ENCODE results near the gene TNFSF4. TPM values are rescaled to one million over a fixed set of nuclear protein-coding genes. Genes with fewer than 3 reads are reported as not detected.

TNFSF4 gene
- total and polyA plus RNA-seq, 2 of the 13 experiments (the other 11 are each of a cell fraction or from before 2014, with no cell fraction given), result 2.4 to 7.9 TPM

- ATAC-seq, result no peak
- no peak for DNase-seq (ENCODE audit: low spot score)
- H3K4me1 ChIP-seq (ENCODE audit: insufficient read depth, low read length), result no peaks in the 10 kb centered on the region
- no peaks in the 10 kb centered on the region for H3K9me3 ChIP-seq (ENCODE audit: low read length)
- no peak overlapping the region for H3K4me2 ChIP-seq (ENCODE audit: low read depth, low read length)
- H3K9ac ChIP-seq (ENCODE audit: insufficient read depth, low read depth, low read length), result no peak overlapping the region
- CTCF ChIA-PET (ENCODE audit: low intra/inter-chr PET ratio, low total read pairs), result no interaction called here
- H4K20me1 ChIP-seq (ENCODE audit: insufficient read depth, low read length), result no peaks in the 10 kb centered on the region
- POLR2A ChIA-PET, result no interaction called here
- no peak for TF ChIP-seq RFX3 (CRISPR knock-in tag; IDR thresholded peaks at IDR 0.05)
- TF ChIP-seq EEA1 (CRISPR knock-in tag; IDR thresholded peaks at IDR 0.05; ENCODE audit: borderline replicate concordance), result no peak
- TF ChIP-seq TBP (CRISPR knock-in tag; IDR thresholded peaks at IDR 0.05), result no peak
- no peak for TF ChIP-seq SRSF4 (IDR thresholded peaks at IDR 0.05; ENCODE audit: low read depth, low read length, poor library complexity, severe bottlenecking)
- no peak for TF ChIP-seq ZNF776 (CRISPR knock-in tag; IDR thresholded peaks at IDR 0.05)
- no peak for TF ChIP-seq KLF13 (CRISPR knock-in tag; IDR thresholded peaks at IDR 0.05)
- TF ChIP-seq ZNF761 (CRISPR knock-in tag; conservative IDR thresholded peaks at IDR 0.05), result no peak
- no peak for TF ChIP-seq ZFP62 (CRISPR knock-in tag; IDR thresholded peaks at IDR 0.05)
- BruUV-seq (replicated peaks), result no TSS peak
- intact Hi-C loops (cut with micrococcal nuclease; ENCODE audit: unreplicated experiment), result no loop called here
- FAIRE-seq, result no peak
- in situ Hi-C loops (cut with HindIII; ENCODE audit: extremely low pct_ligation_motif_present, low pct_unique_long_range_greater_than_20kb), result no loop called here
- no peaks in the 10 kb centered on the region for H3K27me3 ChIP-seq (ENCODE audit: control insufficient read depth in 1 of 2, insufficient read depth in 2 of 2, low read length in 2 of 2)
- no peak overlapping the region for H3K27ac ChIP-seq (ENCODE audit: extremely low read length, insufficient read depth, low read length)
- no peaks in the 10 kb centered on the region for H3K36me3 ChIP-seq (replicated peaks in 1 of 2; ENCODE audit: control insufficient read depth in 1 of 2, insufficient read depth in 2 of 2, low read length in 2 of 2)
- H2AFZ ChIP-seq (ENCODE audit: low read length), result no peak overlapping the region
- no peaks in the 10 kb centered on the region for H3K79me2 ChIP-seq (ENCODE audit: insufficient read depth, low read length)
- no peak overlapping the region for H3K4me3 ChIP-seq (replicated peaks in 1 of 3; ENCODE audit: insufficient read depth in 1 of 3, low read depth in 2 of 3, low read length in 3 of 3)
Observed at GRCh38 chr1:173249349-173249748, 42.2 kb upstream of the TNFSF4 start.

GRCh38 chr1:173248247-173248940 is 41.3 kb upstream of the TNFSF4 start:
- Histone ChIP-seq H3K79me2 (ENCODE audit: insufficient read depth, low read length) (no peaks in the 10 kb centered on the region), H3K9me3 (ENCODE audit: low read length) (peaks cover 6% of the 10 kb centered on the region), H2AFZ (ENCODE audit: low read length) (no peak overlapping the region), H3K4me1 (ENCODE audit: insufficient read depth, low read length) (no peaks in the 10 kb centered on the region), H3K36me3 (replicated peaks in 1 of 2; ENCODE audit: control insufficient read depth in 1 of 2, insufficient read depth in 2 of 2, low read length in 2 of 2) (no peaks in the 10 kb centered on the region), H3K4me3 (replicated peaks in 1 of 3; ENCODE audit: insufficient read depth in 1 of 3, low read depth in 2 of 3, low read length in 3 of 3) (no peak overlapping the region), H3K4me2 (ENCODE audit: low read depth, low read length) (no peak overlapping the region), H3K9ac (ENCODE audit: insufficient read depth, low read depth, low read length) (no peak overlapping the region), H4K20me1 (ENCODE audit: insufficient read depth, low read length) (no peaks in the 10 kb centered on the region), H3K27me3 (ENCODE audit: control insufficient read depth in 1 of 2, insufficient read depth in 2 of 2, low read length in 2 of 2) (no peaks in the 10 kb centered on the region), H3K27ac (ENCODE audit: extremely low read length, insufficient read depth, low read length) (no peak overlapping the region)
- in situ Hi-C loops (cut with HindIII; ENCODE audit: extremely low pct_ligation_motif_present, low pct_unique_long_range_greater_than_20kb) (no loop called here), intact Hi-C loops (cut with micrococcal nuclease; ENCODE audit: unreplicated experiment) (no loop called here)
- ATAC-seq (no peak), DNase-seq (ENCODE audit: low spot score) (no peak), FAIRE-seq (no peak)
- POLR2A ChIA-PET, result no interaction called here
- no TSS peak for BruUV-seq (replicated peaks)
- CTCF ChIA-PET (ENCODE audit: low intra/inter-chr PET ratio, low total read pairs), result no interaction called here
- TF ChIP-seq CEBPG (CRISPR knock-in tag; IDR thresholded peaks at IDR 0.05), result no peak
- TF ChIP-seq DDIT3 (CRISPR knock-in tag; IDR thresholded peaks at IDR 0.05), result no peak
- TF ChIP-seq AGO2 (optimal IDR thresholded peaks at IDR 0.05; ENCODE audit: low read depth, low read length), result no peak
- TF ChIP-seq STAT5B (CRISPR knock-in tag; IDR thresholded peaks at IDR 0.05), result no peak
- TF ChIP-seq, protein P1, sequence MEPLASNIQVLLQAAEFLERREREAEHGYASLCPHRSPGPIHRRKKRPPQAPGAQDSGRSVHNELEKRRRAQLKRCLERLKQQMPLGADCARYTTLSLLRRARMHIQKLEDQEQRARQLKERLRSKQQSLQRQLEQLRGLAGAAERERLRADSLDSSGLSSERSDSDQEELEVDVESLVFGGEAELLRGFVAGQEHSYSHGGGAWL (CRISPR knock-in tag; IDR thresholded peaks at IDR 0.05), result no peak
- TF ChIP-seq ZFP36L2 (CRISPR knock-in tag; IDR thresholded peaks at IDR 0.05), result no peak
- no peak for TF ChIP-seq ZNF274 (CRISPR knock-in tag; IDR thresholded peaks at IDR 0.05)
- 46% methylated on average over 6 of the region's 6 CpGs for WGBS (ENCODE audit: low lambda C conversion rate)

Measured in HepG2 (cell line).